Stimulated activated CD4-positive, alpha-beta T cell treated with anti-CD3 and anti-CD28 coated beads, TNF-alpha, amount 100 ng/mL, for 4 hours (primary cell): Measurements from ENCODE around the gene SNAI3.

Source experiments
- DNase-seq, 3 experiments: peaks; one replicate each; pipeline ENCODE4 v3.0.0-alpha.2; 2020; ENCODE audit warnings: low read depth in 3 of 3

Gene SNAI3

GRCh38 chr16:88686439-88687253 lies at the start of gene SNAI3:
Gene SNAI3 (minus strand): TSS chr16:88686507. CDS start chr16:88686406, 101 bp downstream.
- peak; percentile 78 to 87 (median 78) for DNase-seq

DNA sequence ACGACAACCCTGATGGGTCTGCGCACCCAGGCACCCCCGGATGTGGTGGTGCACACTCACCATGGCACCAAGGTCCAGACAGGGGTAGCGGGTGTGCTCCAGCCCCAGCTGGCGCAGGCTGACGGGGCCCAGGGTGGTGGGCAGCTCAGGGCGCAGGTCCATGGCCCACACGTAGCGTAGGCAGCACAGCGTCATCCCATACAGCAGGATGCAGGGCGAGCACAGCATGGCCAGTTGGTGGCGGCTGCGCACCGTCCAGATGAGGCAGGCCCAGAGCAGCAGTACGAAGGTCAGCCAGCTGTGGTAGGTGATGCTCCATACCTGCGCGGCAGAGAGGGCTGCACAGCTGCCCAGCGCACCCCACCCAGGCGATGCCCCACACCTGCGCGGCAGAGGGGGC lies 49.8 kb upstream of the SNAI3 start:
- no peak for DNase-seq

GRCh38 chr16:88735616-88736015 lies 49.3 kb upstream of the SNAI3 start:
- no peak for DNase-seq

DNA sequence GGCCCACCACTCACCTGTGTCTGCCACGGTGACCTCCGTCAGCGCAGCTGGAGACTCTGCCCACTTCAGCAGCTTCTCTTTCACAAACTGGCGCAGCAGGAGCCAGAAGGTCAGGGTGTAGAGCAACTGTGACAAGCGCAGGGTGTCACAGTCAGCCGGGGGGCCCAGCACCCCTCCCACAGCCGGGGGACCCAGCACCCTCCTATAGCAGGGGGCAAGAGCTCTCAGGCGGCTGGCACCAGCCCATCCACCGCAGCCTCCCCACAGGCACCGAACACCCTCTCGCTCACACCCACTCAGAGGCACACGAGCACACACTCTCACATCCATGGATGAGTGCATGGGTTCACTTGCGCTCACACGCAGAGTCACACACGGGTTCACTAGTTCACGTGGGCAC lies 48.8 kb upstream of the SNAI3 start:
- DNase-seq: no peak

- no peak for DNase-seq
Measured at GRCh38 chr16:88734361-88734728, 48.0 kb upstream of the SNAI3 start.

DNA sequence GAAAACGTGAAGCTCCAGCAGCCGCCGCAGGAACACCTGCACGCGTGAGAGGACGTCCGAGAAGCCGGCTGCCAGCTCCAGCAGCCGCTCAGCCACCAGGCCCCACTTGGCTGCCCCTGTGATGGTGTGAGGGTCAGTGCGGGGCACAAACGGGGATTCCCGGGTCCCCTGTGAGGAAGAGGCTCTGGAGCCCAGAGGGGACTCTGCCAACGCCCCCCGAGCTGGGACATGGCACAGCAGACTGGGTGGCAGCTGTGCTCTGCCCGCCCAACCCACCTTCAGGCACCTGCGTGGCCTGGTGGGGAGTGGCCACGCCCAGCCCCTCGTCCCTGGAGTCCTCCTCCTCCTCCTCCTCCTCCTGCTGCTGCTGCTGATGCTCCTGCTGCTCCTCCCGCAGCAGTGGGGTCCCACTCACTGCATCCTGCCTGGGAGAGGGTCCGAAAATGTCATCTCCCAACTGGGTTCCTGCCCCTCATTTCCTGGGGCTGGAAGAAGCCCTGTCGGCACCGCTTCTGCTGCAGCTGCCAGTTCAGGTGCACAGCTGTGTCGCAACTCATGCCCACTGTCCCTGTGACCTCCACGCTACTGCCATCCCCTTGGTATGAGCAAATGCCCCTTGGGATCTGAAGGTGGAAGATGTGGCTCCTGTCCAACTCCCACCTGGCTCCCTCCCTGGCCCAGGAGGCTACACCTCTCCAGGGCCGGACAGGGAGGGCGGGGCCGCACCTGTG lies 47.5 kb upstream of the SNAI3 start:
- no peak for DNase-seq

DNA sequence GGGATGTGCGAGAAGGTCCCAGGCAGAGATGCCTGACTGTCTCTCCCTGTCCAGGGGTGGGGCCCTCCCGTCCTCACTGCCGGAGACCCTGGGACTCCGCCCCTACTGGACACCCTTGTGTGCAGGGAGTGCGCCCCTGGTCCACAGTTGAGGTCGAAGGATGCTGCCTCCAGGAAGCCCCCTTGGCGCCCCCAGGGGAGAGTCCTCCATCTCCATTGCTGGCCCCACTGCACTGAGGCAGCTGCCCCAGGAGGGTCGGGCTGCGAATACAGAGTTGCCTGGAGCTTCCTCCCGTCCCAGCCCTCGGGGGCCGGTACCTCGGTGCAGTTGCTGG lies 46.6 kb upstream of the SNAI3 start:
- no peak for DNase-seq

GRCh38 chr16:88732172-88732960 lies 46.1 kb upstream of the SNAI3 start:
- no peak for DNase-seq

DNA sequence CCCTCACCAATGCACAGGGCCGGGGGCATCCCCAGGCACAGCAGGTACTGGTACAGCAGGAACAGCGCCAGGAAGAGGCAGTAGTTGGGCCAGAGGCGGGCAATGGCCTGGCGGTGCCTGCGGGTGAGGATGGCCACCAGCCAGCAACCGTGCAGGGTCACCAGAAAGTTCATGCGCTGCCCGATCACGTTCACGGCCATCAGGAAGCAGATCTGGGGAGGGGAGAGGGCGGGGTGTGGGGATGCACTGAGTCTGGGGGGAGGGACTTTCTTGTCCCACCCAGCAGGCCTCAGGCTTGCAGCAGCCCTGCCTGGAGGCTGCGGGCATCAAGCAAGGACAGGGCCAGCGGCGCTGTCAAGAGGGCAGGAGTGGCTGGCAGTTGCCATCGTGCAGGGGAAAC lies 45.4 kb upstream of the SNAI3 start:
- DNase-seq: no peak

- DNase-seq: no peak
Measured at GRCh38 chr16:88730632-88731607, 44.6 kb upstream of the SNAI3 start.

GRCh38 chr16:88727871-88728270 lies 41.6 kb upstream of the SNAI3 start:
- DNase-seq: no peak

GRCh38 chr16:88726981-88727380 lies 40.7 kb upstream of the SNAI3 start:
- DNase-seq: no peak

DNA sequence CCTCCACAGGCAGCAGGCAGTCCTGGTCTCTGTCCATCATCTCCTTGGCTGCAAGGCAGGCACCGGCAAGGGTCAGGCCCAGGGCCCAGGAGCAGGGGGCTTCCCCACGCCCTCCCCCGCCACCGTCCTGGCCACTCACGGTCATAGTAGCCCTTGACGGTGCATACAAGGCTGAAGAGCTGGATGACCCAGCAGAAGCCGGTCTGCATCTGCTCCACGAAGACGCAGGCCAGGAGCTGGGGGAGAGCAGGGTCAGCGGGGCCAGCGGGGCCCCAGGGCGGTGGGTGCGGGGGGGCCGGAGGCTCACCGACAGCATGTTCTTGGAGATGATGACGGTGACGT lies 40.1 kb upstream of the SNAI3 start:
- no peak for DNase-seq

DNA sequence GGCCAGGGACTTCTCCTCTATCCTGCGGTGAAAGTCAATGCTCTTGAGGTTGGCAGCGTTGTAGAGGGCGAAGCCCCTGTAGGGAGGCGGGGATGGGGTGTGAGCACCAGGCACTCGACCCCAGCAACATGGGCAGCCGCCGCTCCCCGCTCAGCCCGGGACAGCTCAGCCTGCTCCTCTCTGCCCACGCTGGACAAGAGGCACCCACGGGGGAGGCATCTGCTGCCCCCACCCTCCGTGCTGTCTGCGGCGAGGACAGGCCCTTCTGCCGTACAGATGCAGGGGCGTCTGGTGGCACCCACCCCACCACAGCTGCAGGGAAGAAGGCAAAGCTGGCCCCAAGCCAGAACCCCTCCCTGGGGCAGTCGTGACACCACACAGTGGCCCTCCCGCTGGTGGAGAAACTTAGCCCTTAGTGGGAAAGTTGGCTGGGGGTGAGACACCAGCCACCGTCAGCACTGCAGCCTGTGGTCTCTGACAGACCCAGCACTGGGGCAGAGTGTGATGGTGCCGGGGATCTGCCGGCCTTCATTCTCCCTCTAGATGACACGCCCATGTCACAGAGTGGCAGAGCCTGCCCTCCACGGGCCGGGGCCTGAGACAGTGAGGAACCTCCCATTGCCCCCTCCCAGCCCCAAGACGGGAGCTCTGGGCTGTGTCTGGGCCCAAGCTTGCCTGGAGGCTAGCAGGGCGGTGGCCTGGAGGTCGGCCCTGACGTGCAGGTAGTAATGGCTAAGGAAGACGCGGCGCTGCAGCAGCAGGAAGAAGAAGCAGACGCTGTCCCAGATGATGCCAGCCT lies 39.5 kb upstream of the SNAI3 start:
- no peak for DNase-seq

GRCh38 chr16:88724855-88725555 lies 38.7 kb upstream of the SNAI3 start:
- DNase-seq: no peak

- no peak for DNase-seq
Measured at GRCh38 chr16:88723911-88724310, 37.6 kb upstream of the SNAI3 start.

- DNase-seq: no peak
Measured at GRCh38 chr16:88723507-88723887, 37.2 kb upstream of the SNAI3 start.

DNA sequence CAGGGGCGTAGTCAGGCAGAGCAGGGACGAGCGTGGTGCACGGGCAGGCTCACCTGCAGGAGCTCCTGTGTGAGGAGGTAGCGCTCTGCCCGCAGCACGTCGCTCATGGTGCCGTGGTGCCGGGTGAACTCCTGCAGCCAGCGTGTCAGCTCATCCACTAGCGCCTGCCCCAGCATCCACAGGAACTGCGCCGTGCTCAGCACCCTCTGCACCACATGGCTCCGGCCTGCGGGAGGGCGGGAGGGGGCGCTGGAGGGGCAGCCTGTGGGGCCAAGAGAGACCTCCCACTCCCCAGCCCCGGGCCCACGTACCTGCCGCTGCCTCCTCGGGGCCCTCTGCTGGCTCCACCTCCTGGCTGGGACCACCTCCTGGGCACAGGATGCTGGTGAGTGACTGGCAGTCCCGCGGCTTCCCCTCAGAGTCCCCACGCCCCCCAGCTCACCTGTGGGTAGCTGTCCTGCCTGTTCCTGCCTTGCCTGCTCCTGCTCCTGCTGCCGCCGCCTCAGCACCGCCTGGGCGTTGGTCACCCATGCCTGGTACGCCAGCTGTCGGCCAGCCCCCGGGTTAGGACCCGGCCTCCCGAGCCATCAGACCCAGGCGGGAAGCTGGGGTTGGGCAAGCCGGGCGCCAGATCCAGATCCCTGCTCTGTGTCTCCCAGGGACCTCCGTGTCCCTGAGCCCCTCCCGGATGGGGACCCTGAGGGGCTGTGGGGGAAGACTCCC lies 36.6 kb upstream of the SNAI3 start:
- no peak for DNase-seq
